Stomach (tissue), 4 donors: ENCODE data around the gene ATXN7L2.

Source experiments
- POLR2A ChIP-seq, 4 donors: fragments of 450-650 bp; IDR thresholded peaks; one replicate each; pipeline ENCODE4 v1.6.1; 2016; ENCODE audit warnings: antibody characterized with exemption in 4 of 4, control low read depth in 2 of 4, mild to moderate bottlenecking in 1 of 4, moderate library complexity in 1 of 4
- POLR2AphosphoS5 ChIP-seq, 3 donors: sonication (generic); formaldehyde crosslinking; IDR thresholded peaks; one replicate each; pipeline ENCODE4 v1.6.1; 2016; ENCODE audit warnings: antibody characterized with exemption in 3 of 3
- TF ChIP-seq, protein P1 (sequence below), 7 experiments: fragments of 450-650 bp in 4 of 7; fragments of 200-600 bp in 3 of 7; sonication (generic) in 3 of 7; IDR thresholded peaks; one replicate each; pipeline ENCODE4 v1.5.1; 2016 to 2019; ENCODE audit warnings: antibody characterized with exemption in 7 of 7, control low read depth in 2 of 7, mild to moderate bottlenecking in 1 of 7

- TF ChIP-seq, protein P1, sequence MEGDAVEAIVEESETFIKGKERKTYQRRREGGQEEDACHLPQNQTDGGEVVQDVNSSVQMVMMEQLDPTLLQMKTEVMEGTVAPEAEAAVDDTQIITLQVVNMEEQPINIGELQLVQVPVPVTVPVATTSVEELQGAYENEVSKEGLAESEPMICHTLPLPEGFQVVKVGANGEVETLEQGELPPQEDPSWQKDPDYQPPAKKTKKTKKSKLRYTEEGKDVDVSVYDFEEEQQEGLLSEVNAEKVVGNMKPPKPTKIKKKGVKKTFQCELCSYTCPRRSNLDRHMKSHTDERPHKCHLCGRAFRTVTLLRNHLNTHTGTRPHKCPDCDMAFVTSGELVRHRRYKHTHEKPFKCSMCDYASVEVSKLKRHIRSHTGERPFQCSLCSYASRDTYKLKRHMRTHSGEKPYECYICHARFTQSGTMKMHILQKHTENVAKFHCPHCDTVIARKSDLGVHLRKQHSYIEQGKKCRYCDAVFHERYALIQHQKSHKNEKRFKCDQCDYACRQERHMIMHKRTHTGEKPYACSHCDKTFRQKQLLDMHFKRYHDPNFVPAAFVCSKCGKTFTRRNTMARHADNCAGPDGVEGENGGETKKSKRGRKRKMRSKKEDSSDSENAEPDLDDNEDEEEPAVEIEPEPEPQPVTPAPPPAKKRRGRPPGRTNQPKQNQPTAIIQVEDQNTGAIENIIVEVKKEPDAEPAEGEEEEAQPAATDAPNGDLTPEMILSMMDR (IDR thresholded peaks at IDR 0.05) = peak in 5 of 7 experiments; percentile 21 to 36 (median 29)
- TF ChIP-seq POLR2AphosphoS5 (IDR thresholded peaks at IDR 0.05) (no peak), POLR2A (IDR thresholded peaks at IDR 0.05) (no peak)
Observed at GRCh38 chr1:109498161-109498801, 14.6 kb downstream of the ATXN7L2 start.
